ENCODE data around the gene KERA. TPM values are rescaled to one million over a fixed set of nuclear protein-coding genes. Genes with fewer than 3 reads are reported as not detected.

The KERA gene
- total RNA-seq, 2 experiments from 2014 or later: not detected

- Histone ChIP-seq H3K4me1 (ENCODE audit: insufficient read depth, low read length, poor library complexity, severe bottlenecking) (no peaks in the 10 kb centered on the region), H3K9me3 (ENCODE audit: low read length) (no peaks in the 10 kb centered on the region), H3K9me2 (ENCODE audit: insufficient read depth, low read length) (no peaks in the 10 kb centered on the region), H3K79me2 (ENCODE audit: insufficient read depth, low read depth, low read length) (no peaks in the 10 kb centered on the region), H3K36me3 (ENCODE audit: insufficient read depth, low read length) (no peaks in the 10 kb centered on the region), H2AFZ (ENCODE audit: low read length) (no peak overlapping the region), H3K27ac (ENCODE audit: low read depth, low read length, poor library complexity, severe bottlenecking) (no peak overlapping the region), H3K4me3 (ENCODE audit: low read depth, low read length, poor library complexity, severe bottlenecking) (no peak overlapping the region), H3K4me2 (ENCODE audit: low read length) (no peak overlapping the region), H4K20me1 (ENCODE audit: insufficient read depth, low read length) (no peaks in the 10 kb centered on the region)
- CTCF ChIA-PET (ENCODE audit: unreplicated experiment): no interaction called here
- no peak for TF ChIP-seq CTCF (conservative IDR thresholded peaks at IDR 0.05; ENCODE audit: low read length)
- POLR2A ChIA-PET: interaction anchor here (1.2 kb wide), 1 partner anchor 14 kb away, joined by 3 read pairs; no protein-coding TSS in a partner anchor
- intact Hi-C loops (cut with micrococcal nuclease; ENCODE audit: unreplicated experiment): no loop called here
- no peak for DNase-seq (ENCODE audit: low spot score)
- no TSS peak for BruUV-seq (replicated peaks)
These were observed 20.7 kb upstream of the KERA start for GRCh38 chr12:91078501-91078900.

DNA sequence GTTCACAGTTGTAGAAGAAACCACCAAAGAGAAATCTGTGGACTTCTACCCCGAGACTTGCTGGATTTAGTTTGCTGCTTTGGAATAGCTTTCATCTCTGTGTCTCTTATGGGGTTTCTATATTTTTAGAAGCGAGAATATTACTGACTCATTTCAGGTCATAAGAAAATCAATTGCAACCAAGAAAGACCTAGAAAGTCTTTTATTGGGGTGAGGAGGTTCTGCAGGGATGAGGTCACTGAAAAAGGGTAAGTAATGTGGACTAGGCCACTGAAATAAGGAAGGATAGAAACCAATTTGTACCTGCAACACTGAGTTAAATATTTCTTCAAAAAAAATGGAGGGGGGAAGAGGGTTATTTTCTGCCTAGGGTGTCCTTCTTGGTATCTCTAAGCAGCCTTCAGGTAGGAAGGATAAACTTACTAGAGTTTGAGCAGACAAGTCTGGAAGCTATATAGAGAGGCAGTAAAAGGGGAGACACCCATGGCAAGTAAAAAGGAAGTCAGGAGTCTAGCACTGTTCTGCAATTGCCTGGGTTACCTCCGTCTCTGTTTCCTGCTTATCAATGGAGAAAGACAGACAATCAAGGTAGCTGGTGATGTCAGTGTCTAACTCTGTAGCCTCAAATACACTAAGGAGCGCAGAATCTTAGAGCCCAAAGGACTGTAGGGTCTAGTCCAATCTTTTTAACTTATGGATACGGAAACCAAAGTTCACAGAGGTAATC lies 19.6 kb upstream of the KERA start:
- H2AFZ ChIP-seq (ENCODE audit: low read length): no peak overlapping the region
- no peaks in the 10 kb centered on the region for H3K9me2 ChIP-seq (ENCODE audit: insufficient read depth, low read length)
- no peak overlapping the region for H3K4me2 ChIP-seq (ENCODE audit: low read length)
- H3K4me1 ChIP-seq (ENCODE audit: insufficient read depth, low read length, poor library complexity, severe bottlenecking): no peaks in the 10 kb centered on the region
- ChIA-PET CTCF (ENCODE audit: unreplicated experiment) (no interaction called here), POLR2A (no interaction called here)
- no peaks in the 10 kb centered on the region for H3K9me3 ChIP-seq (ENCODE audit: low read length)
- no peak for DNase-seq (ENCODE audit: low spot score)
- no peak for TF ChIP-seq CTCF (conservative IDR thresholded peaks at IDR 0.05; ENCODE audit: low read length)
- intact Hi-C loops (cut with micrococcal nuclease; ENCODE audit: unreplicated experiment): no loop called here
- no peaks in the 10 kb centered on the region for H3K79me2 ChIP-seq (ENCODE audit: insufficient read depth, low read depth, low read length)
- no TSS peak for BruUV-seq (replicated peaks)
- no peak overlapping the region for H3K4me3 ChIP-seq (ENCODE audit: low read depth, low read length, poor library complexity, severe bottlenecking)
- H4K20me1 ChIP-seq (ENCODE audit: insufficient read depth, low read length): no peaks in the 10 kb centered on the region
- H3K36me3 ChIP-seq (ENCODE audit: insufficient read depth, low read length): no peaks in the 10 kb centered on the region
- H3K27ac ChIP-seq (ENCODE audit: low read depth, low read length, poor library complexity, severe bottlenecking): no peak overlapping the region

DNA sequence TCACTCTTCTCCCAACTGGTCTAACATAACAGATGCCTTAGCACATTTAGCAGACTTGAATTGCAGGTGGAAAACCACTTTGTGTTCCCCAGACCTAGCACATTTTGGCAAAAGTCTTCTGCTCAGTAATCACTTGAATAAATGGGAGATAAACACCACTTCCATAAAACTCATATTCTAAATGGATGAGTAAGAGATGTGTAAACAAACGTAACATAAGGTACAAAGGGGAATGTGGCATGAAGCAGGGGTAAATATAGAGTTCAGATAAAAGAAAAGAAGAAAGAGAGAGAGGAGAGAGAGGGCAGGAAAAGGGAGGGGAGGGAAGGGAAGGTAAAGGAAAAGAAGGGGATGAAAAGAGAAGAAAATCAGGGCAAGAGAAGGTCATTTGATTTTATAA lies 17.0 kb upstream of the KERA start:
- POLR2A ChIA-PET: no interaction called here

More for the DNA sequence above, 17.0 kb upstream of the KERA start:
- CTCF ChIA-PET (ENCODE audit: unreplicated experiment): no interaction called here
- H3K36me3 ChIP-seq (ENCODE audit: insufficient read depth, low read length): no peaks in the 10 kb centered on the region
- no peak overlapping the region for H3K27ac ChIP-seq (ENCODE audit: low read depth, low read length, poor library complexity, severe bottlenecking)
- intact Hi-C loops (cut with micrococcal nuclease; ENCODE audit: unreplicated experiment): no loop called here
- no peaks in the 10 kb centered on the region for H3K79me2 ChIP-seq (ENCODE audit: insufficient read depth, low read depth, low read length)
- no peaks in the 10 kb centered on the region for H3K9me3 ChIP-seq (ENCODE audit: low read length)
- no TSS peak for BruUV-seq (replicated peaks)
- no peak for DNase-seq (ENCODE audit: low spot score)
- H3K4me2 ChIP-seq (ENCODE audit: low read length): no peak overlapping the region
- no peaks in the 10 kb centered on the region for H4K20me1 ChIP-seq (ENCODE audit: insufficient read depth, low read length)
- no peak overlapping the region for H3K4me3 ChIP-seq (ENCODE audit: low read depth, low read length, poor library complexity, severe bottlenecking)
- H2AFZ ChIP-seq (ENCODE audit: low read length): no peak overlapping the region
- H3K4me1 ChIP-seq (ENCODE audit: insufficient read depth, low read length, poor library complexity, severe bottlenecking): no peaks in the 10 kb centered on the region
- TF ChIP-seq EZH2phosphoT487 (IDR thresholded peaks at IDR 0.05; ENCODE audit: borderline replicate concordance, low read depth, low read length): no peak
- no peak for TF ChIP-seq CTCF (conservative IDR thresholded peaks at IDR 0.05; ENCODE audit: low read length)
- no peaks in the 10 kb centered on the region for H3K9me2 ChIP-seq (ENCODE audit: insufficient read depth, low read length)
